Measurements from ENCODE around the gene IGFBP2. TPM values are rescaled to one million over a fixed set of nuclear protein-coding genes. Genes with fewer than 3 reads are reported as not detected.

IGFBP2 gene
- total RNA-seq, 1 donor from 2014 or later: 263 TPM

GRCh38 chr2:216713691-216714336 is 80.6 kb downstream of the IGFBP2 start:
- DNase-seq: no peak

Other genes starting within 250 kb of the IGFBP2 start
- 18.5 and 21.5 TPM in 2 replicates for gene SMARCAL1, start 220.9 kb upstream of the IGFBP2 start, total RNA-seq
- gene RPL37A, start 134.6 kb upstream of the IGFBP2 start, total RNA-seq: 1,015 and 1,508 TPM in 2 replicates
- 0.65 and 6.1 TPM in 2 replicates for gene IGFBP5, start 62.1 kb downstream of the IGFBP2 start, total RNA-seq
- gene TNP1, start 226.6 kb downstream of the IGFBP2 start, total RNA-seq: not detected in 2 replicates